GM12865 (cell line): Measurements from ENCODE around the gene RILP.
A peak's percentile ranks its signal among the peaks of the same experiment; 100 is the strongest.
"Not testable (repeated sequence)": the region's sequence is repeated elsewhere in the genome, so short reads cannot be mapped to it uniquely, and the experiment has no call there.

Experiments
- DNase-seq: peaks from one replicate; pipeline ENCODE4 v3.0.0; 2010; ENCODE audit warnings: low read depth
- H3K4me3 ChIP-seq: 2 replicates; pipeline ENCODE4 v1.5.1; 2011; ENCODE audit warnings: mild to moderate bottlenecking, low read depth, low read length, control low read depth
- CTCF ChIP-seq: IDR thresholded peaks from 2 replicates; pipeline ENCODE4 v1.5.1; 2011; ENCODE audit warnings: low read length, control low read depth, low read depth, inconsistent platforms; ENCODE audit not compliant: insufficient read depth; ENCODE audit errors: missing control alignments

The RILP gene

GRCh38 chr17:1684378-1685189, 34.9 kb upstream of the RILP start, which contains the start of gene PRPF8:
Gene PRPF8, minus strand, starts transcription at chr17:1684867. Its CDS starts 296 bp downstream, at chr17:1684571.
- peak within 1 kb of the TSS; percentile 93 for H3K4me3 ChIP-seq
- TF ChIP-seq CTCF, result no peak
- DNase-seq, result peak; percentile 98

- H3K4me3 ChIP-seq, result peak overlapping the region; percentile 93
- DNase-seq, result no peak
- no peak for TF ChIP-seq CTCF
These were observed 33.8 kb upstream of the RILP start for GRCh38 chr17:1683459-1683858.

GRCh38 chr17:1676401-1676800, 26.7 kb upstream of the RILP start:
- no peak for DNase-seq
- no peak for TF ChIP-seq CTCF
- H3K4me3 ChIP-seq, result no peak overlapping the region

GRCh38 chr17:1673041-1673785, 23.5 kb upstream of the RILP start:
- no peak for TF ChIP-seq CTCF
- H3K4me3 ChIP-seq, result no peak overlapping the region
- no peak for DNase-seq

GRCh38 chr17:1663934-1664333, 14.3 kb upstream of the RILP start:
- DNase-seq, H3K4me3 ChIP-seq: not testable (repeated sequence)

- TF ChIP-seq CTCF, result no peak
- DNase-seq, result no peak
These were observed 11.4 kb upstream of the RILP start for GRCh38 chr17:1661045-1661444.

GRCh38 chr17:1658100-1658499, 8.4 kb upstream of the RILP start:
- H3K4me3 ChIP-seq, result no peak overlapping the region
- no peak for DNase-seq
- TF ChIP-seq CTCF, result no peak

More at GRCh38 chr17:1661045-1661444, 11.4 kb upstream of the RILP start:
- no peak overlapping the region for H3K4me3 ChIP-seq
